ENCODE measurements around the gene TUBA8.
"Not testable (repeated sequence)": the region's sequence is repeated elsewhere in the genome, so short reads cannot be mapped to it uniquely, and the experiment has no call there.

TUBA8 gene

GRCh38 chr22:18103527-18104269, 6.9 kb upstream of the TUBA8 start:
- in situ Hi-C loops (cut with MboI; ENCODE audit: low sequenced_read_pairs), result no loop called here

GRCh38 chr22:18104566-18104965, 6.0 kb upstream of the TUBA8 start:
- in situ Hi-C loops (cut with MboI; ENCODE audit: low sequenced_read_pairs), result no loop called here

- in situ Hi-C loops (cut with MboI; ENCODE audit: low sequenced_read_pairs), result not testable (repeated sequence)
Observed at GRCh38 chr22:18105981-18106380, 4.6 kb upstream of the TUBA8 start.

GRCh38 chr22:18106550-18107341, 3.9 kb upstream of the TUBA8 start:
- in situ Hi-C loops (cut with MboI; ENCODE audit: low sequenced_read_pairs), result not testable (repeated sequence)

- in situ Hi-C loops (cut with MboI; ENCODE audit: low sequenced_read_pairs), result no loop called here
Observed at GRCh38 chr22:18108187-18108586, 2.4 kb upstream of the TUBA8 start.

- in situ Hi-C loops (cut with MboI; ENCODE audit: low sequenced_read_pairs), result no loop called here
Observed at GRCh38 chr22:18109410-18110193, 1.0 kb upstream of the TUBA8 start.

DNA sequence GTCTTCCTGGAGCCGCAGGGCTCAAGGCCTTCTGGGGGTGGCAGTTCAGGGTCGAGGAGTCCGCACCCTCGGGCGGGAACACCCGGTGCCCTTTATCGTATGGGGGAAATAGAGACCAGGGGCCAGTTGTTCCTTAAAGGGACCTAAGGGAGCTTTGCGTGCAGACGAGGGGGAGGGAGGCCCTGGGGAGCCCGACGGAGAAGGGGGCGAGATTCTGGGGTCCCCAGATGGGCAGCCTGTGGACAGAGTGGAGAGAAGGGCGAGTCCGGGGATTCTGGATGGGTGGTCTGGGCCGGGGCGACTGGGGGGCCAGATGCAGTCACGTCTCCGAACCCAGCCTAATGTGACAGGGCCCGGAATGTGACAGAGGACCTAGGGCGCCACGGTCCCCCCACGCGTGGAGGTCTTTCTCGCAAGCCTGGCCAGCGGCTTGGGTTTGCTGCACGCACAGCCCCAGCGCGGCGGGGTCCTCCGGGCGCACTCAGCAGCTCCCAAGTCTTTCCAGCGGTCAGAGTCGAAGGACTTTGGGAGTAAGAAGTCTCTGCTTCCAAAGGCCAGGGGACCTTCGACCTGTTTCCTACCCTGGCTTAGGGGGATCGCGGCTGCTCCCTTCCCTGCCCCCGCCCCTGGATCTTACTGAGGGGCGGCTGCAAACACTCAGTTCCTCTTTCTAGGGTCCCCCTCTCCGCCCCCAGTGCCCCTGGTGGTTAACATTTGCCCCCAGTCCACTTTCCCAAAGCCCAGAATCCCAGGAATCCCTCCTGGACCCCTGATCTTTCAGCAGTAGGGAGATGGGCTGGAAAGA, 547 bp downstream of the TUBA8 start:
- in situ Hi-C loops (cut with MboI; ENCODE audit: low sequenced_read_pairs), result no loop called here

DNA sequence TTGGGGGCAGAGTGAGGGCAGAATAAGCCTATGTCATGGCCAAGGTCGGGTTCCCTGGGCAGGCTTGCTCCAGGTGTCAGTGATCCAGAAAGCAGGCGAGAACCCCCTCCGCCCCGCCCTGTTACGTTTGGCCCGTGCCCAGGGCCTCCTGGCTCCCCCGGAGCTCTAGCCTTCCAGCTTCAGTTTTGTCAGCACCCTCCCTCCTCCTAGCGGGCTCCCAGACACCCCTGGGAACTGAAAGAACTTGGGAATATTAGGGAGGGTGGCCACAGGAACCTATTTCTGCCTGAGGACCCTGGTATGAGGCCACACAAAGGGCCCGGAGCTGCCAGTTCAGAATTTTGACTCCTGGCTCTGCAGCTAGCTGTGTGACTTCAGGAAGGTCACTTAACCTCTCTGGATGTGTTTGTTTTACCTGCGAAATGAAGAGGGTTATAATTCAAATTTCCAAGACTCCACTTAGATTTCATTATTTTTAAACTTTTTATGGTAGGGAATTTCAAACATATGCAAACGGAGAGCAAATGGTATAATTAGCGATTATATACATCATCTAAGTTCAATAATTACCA, 1.2 kb downstream of the TUBA8 start:
- in situ Hi-C loops (cut with MboI; ENCODE audit: low sequenced_read_pairs), result no loop called here

- in situ Hi-C loops (cut with MboI; ENCODE audit: low sequenced_read_pairs), result no loop called here
Observed at GRCh38 chr22:18112440-18112839, 1.8 kb downstream of the TUBA8 start.

- in situ Hi-C loops (cut with MboI; ENCODE audit: low sequenced_read_pairs), result no loop called here
Observed at GRCh38 chr22:18113680-18114394, 3.2 kb downstream of the TUBA8 start.

DNA sequence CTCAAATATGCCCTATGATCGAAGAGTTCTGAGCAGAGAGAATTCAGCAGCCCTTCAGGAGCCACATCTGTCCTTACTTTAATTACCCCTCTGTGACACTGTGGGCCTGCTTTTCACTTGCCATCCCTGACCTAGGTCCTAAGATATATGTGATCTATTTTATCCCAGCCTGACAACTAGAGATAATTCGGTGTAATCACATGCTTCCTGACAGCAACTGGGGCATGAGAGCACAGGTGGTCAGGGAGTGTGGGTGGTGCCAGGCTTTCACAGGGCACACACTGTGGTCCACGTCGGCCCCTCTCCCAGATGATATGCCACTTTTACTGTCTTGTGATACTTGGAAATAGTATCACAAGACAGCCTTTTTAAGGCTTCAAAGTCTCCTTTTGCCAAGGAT, 3.9 kb downstream of the TUBA8 start:
- in situ Hi-C loops (cut with MboI; ENCODE audit: low sequenced_read_pairs), result no loop called here

- in situ Hi-C loops (cut with MboI; ENCODE audit: low sequenced_read_pairs), result no loop called here
Observed at GRCh38 chr22:18114976-18115652, 4.5 kb downstream of the TUBA8 start.

DNA sequence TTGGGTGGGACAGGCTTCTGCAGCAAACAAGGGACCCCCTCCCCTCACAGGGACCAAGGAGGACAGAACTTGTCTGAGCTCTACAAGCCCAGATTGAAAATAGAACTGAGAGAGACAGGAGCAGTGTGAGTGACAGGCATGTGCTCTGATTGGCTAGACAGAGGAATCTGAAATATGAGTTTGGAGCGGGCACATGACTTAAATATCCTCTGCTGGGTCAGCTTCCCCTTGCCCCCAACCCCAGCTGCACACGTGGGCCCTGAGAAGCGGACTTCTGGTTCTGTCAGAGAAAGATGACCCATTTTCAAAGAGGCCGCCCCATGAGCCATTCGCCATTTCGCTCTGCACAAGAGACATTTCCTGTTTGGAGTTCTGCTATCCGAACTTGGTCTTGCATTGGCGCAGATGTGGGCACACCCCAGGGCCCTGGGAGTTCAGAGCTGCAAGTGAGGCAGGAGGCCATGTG, 5.3 kb downstream of the TUBA8 start:
- in situ Hi-C loops (cut with MboI; ENCODE audit: low sequenced_read_pairs), result no loop called here

DNA sequence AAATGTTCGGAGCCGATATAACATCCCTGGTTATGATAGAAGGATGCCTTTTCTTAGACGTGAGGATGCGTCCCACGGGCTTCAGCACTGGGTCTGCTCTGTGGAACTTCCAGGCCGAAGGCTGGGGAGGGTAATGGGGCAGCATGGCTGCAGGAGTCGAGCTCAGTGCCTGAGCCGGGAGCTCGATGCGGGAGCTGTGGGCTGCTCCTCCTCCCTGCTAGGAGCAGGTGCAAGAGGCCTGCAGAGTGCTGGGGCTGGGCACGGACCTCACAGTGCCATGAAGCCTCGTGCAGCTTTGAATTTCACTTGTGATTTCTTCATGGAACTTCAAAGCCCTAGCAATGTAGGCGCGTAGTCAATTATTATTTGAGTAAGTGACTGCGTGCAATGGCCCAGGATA, 6.0 kb downstream of the TUBA8 start:
- in situ Hi-C loops (cut with MboI; ENCODE audit: low sequenced_read_pairs), result no loop called here

DNA sequence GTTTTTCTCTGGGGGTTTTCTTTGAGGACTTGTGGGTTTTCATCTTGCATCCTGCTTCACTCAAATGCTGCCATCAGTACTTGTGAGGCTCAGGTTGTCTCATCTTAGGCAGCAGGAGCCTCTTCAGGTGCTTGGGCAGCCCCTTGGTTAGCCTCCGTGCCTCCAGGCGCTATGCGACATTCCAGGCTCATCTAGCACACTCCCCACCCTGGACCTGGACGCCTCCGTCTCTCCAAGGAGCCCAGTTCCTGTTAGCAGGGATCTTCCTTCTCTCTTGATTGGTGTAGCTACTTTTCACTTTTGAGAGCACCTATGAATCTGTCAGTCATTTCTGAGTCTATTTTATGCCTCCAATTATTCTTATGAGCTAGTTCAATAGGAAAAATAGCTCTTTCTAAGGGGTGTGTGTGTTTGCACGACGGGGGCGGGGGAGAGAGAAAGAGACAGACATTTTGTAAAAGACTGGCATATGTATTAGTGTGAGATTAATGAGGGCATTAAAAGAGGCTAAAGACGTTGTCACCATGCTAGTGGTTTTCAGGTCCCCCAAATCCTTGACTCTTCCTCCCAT, 7.8 kb downstream of the TUBA8 start:
- in situ Hi-C loops (cut with MboI; ENCODE audit: low sequenced_read_pairs), result no loop called here

DNA sequence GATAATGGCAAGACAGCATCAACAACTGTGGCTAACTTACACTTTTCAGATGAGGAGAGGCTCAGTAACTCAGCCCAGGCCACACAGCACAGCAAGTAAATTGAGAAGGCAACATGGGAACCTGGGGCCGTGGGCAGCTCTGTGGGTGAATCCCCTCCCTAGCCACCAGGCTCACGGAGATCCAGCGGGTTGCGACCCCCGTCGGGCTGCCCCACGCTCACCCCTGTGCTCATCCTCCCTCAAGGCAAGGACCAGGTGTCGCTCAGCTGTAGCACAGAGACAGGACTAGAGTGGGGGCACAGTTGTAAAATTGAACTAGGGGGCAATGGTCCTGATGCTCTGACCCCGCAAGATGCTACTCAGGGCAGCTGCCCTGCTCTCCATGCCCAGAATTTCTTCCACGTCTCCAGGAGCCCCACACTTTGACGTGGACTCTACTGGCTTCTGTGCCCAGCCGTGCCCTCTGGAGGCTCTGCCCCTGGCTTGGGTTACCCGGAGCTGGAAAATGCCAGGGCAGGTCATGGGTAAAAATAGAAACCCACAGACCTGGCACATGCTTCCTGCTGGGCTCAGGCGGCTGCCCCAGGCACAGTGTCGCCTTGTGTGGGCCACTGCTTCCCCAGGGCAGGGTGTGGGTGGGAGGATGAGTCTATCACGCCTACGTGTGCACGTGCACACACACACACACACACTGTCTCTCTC, 9.0 kb downstream of the TUBA8 start:
- in situ Hi-C loops (cut with MboI; ENCODE audit: low sequenced_read_pairs), result no loop called here

DNA sequence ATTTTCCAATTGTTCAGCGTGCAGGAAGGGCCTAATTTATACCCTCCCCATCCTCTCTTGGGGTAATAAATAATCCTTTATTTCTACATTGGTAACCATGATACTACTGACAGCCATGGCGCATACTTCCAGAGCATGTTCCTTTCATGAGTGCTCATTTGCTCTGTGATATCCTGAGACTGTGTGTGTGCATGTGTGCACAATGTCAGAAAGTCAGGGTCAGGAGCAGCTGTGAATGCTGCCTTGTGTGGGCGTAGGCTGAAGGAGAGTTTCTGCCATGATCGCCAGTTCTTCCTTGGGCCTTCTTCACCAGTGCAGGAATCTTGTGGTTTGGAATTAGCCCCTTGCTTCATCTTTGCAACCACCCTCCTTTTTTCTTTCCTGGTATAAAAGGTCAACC, 10.2 kb downstream of the TUBA8 start:
- in situ Hi-C loops (cut with MboI; ENCODE audit: low sequenced_read_pairs), result no loop called here

DNA sequence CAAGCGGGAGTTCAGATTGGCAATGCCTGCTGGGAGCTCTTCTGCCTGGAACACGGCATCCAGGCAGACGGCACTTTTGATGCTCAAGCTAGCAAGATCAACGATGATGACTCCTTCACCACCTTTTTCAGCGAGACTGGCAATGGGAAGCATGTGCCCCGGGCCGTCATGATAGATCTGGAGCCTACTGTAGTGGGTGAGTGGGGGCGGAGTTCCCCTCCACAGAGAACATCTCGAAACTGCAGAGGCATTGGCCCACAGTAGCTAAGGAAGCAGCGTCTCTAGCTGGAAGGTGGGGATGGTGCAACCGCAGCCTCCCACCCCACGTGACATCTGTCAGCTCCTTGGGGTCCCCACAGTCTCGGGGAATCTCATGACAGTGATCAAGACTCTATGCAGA, 10.9 kb downstream of the TUBA8 start:
- in situ Hi-C loops (cut with MboI; ENCODE audit: low sequenced_read_pairs), result no loop called here

Data from HL-60/S4 (cell line).